H1 (cell line): ENCODE measurements around the gene DUOXA1. TPM values are rescaled to one million over a fixed set of nuclear protein-coding genes. Genes with fewer than 3 reads are reported as not detected.

ENCODE experiments used
- CTCF ChIA-PET: fragments of 300-600 bp; sonication (Branson Sonifier 250); formaldehyde crosslinking; loops from one replicate; lab custom pipeline; 2021; ENCODE audit not compliant: partially characterized antibody; lab: Charles Lee
- POLR2A ChIA-PET: fragments of 300-600 bp; sonication (Branson Sonifier 250); formaldehyde crosslinking; loops from one replicate; lab custom pipeline; 2021; ENCODE audit warnings: inconsistent platforms; ENCODE audit not compliant: partially characterized antibody; lab: Charles Lee
- DNase-seq, 2 experiments: peaks; one replicate each; pipeline versions ENCODE4 v3.0.0 to v3.0.0-alpha.2; 2010 to 2022; ENCODE audit warnings: low spot score in 2 of 2, low read depth in 1 of 2, mixed read lengths in 1 of 2
- FAIRE-seq: peaks from 2 replicates; lab custom pipeline; 2011; peaks lifted over from hg19 to GRCh38; lab: Jason Lieb, UNC
- H2AFZ ChIP-seq: 2 replicates; pipeline ENCODE4 v1.8.1; 2012; ENCODE audit warnings: low read length, inconsistent platforms
- H2AK5ac ChIP-seq: 2 replicates; pipeline ENCODE4 v1.6.1; 2013; ENCODE audit warnings: low read depth, low read length
- H2BK120ac ChIP-seq: replicated peaks from 2 replicates; pipeline ENCODE3; 2013; ENCODE audit warnings: low read depth, low read length, inconsistent platforms
- H2BK12ac ChIP-seq: 2 replicates; pipeline ENCODE4 v1.6.1; 2013; ENCODE audit warnings: low read depth, low read length
- H2BK15ac ChIP-seq: 2 replicates; pipeline ENCODE4 v1.6.1; 2013; ENCODE audit warnings: low read length
- H2BK20ac ChIP-seq: 2 replicates; pipeline ENCODE4 v1.6.1; 2013; ENCODE audit warnings: low read length
- H2BK5ac ChIP-seq: 2 replicates; pipeline ENCODE4 v1.6.1; 2013; ENCODE audit warnings: low read depth, low read length
- H3K14ac ChIP-seq: 2 replicates; pipeline ENCODE4 v1.6.1; 2013; ENCODE audit warnings: inconsistent platforms; ENCODE audit not compliant: insufficient read length
- H3K18ac ChIP-seq: 2 replicates; pipeline ENCODE4 v1.6.1; 2013; ENCODE audit warnings: low read length; ENCODE audit errors: extremely low read depth
- H3K23ac ChIP-seq: 2 replicates; pipeline ENCODE4 v1.6.1; 2013; ENCODE audit warnings: inconsistent platforms; ENCODE audit not compliant: insufficient read length
- H3K23me2 ChIP-seq: 2 replicates; pipeline ENCODE4 v1.6.1; 2013; ENCODE audit warnings: low read depth, low read length
- H3K27ac ChIP-seq: 2 replicates; pipeline ENCODE4 v1.6.1; 2011; ENCODE audit warnings: low read depth, low read length, inconsistent platforms
- H3K27me3 ChIP-seq, 4 experiments: replicated peaks in 1 of 4; 1 replicate in 1 of 4; 2 replicates in 3 of 4; pipeline versions ENCODE4 v1.6.1 to v1.8.1; 2011 to 2013; ENCODE audit warnings: low read length in 3 of 4, mild to moderate bottlenecking in 3 of 4, inconsistent platforms in 2 of 4, mixed read lengths in 2 of 4, moderate library complexity in 1 of 4; ENCODE audit not compliant: control insufficient read depth in 3 of 4, insufficient read depth in 3 of 4; ENCODE audit errors: extremely low read depth in 1 of 4
- H3K36me3 ChIP-seq, 4 experiments: 2 replicates each; pipeline versions ENCODE4 v1.6.1 to v1.8.1; 2011 to 2013; ENCODE audit warnings: mild to moderate bottlenecking in 4 of 4, low read length in 3 of 4, moderate library complexity in 2 of 4, control low read depth in 1 of 4, inconsistent platforms in 1 of 4; ENCODE audit not compliant: insufficient read depth in 4 of 4, control insufficient read depth in 2 of 4
- H3K4ac ChIP-seq: replicated peaks from 2 replicates; pipeline ENCODE3; 2013; ENCODE audit warnings: low read length, low read depth, mixed read lengths, inconsistent platforms; ENCODE audit not compliant: insufficient read length
- H3K4me1 ChIP-seq, 4 experiments: replicated peaks in 1 of 4; 1 replicate in 1 of 4; 2 replicates in 3 of 4; pipeline versions ENCODE4 v1.6.1 to v1.8.1; 2011 to 2013; ENCODE audit warnings: low read length in 3 of 4, inconsistent platforms in 2 of 4, mixed read lengths in 1 of 4; ENCODE audit not compliant: insufficient read depth in 4 of 4, control insufficient read depth in 3 of 4
- H3K4me2 ChIP-seq, 2 experiments: 2 replicates each; pipeline versions ENCODE4 v1.6.1 to v1.8.1; 2011 to 2013; ENCODE audit warnings: low read depth in 2 of 2, low read length in 2 of 2, control low read depth in 1 of 2, inconsistent platforms in 1 of 2, mild to moderate bottlenecking in 1 of 2; ENCODE audit not compliant: insufficient read depth in 1 of 2
- H3K4me3 ChIP-seq, 4 experiments: fragments of 200-600, 300-600 bp in 1 of 4; sonication (generic), shearing (Covaris generic), sonication (Bioruptor Twin) in 1 of 4; 2 replicates each; pipeline versions ENCODE4 v1.5.1 to v1.8.1; 2011 to 2016; ENCODE audit warnings: low read length in 4 of 4, low read depth in 3 of 4, control low read depth in 2 of 4, inconsistent platforms in 2 of 4, mild to moderate bottlenecking in 2 of 4, mixed read lengths in 1 of 4, moderate library complexity in 1 of 4; ENCODE audit not compliant: insufficient read depth in 2 of 4; ENCODE audit errors: extremely low read depth in 1 of 4
- H3K56ac ChIP-seq: replicated peaks from 2 replicates; pipeline ENCODE3; 2013; ENCODE audit warnings: low read depth, mild to moderate bottlenecking, mixed read lengths, low read length, inconsistent platforms; ENCODE audit not compliant: insufficient read length
- H3K79me1 ChIP-seq: 2 replicates; pipeline ENCODE4 v1.6.1; 2013; ENCODE audit warnings: low read depth, low read length, control low read depth
- H3K79me2 ChIP-seq, 2 experiments: 2 replicates each; pipeline versions ENCODE4 v1.6.1 to v1.8.1; 2012 to 2013; ENCODE audit warnings: low read length in 2 of 2, mild to moderate bottlenecking in 2 of 2, inconsistent platforms in 1 of 2; ENCODE audit not compliant: insufficient read depth in 2 of 2, control insufficient read depth in 1 of 2
- H3K9ac ChIP-seq, 4 experiments: replicated peaks in 1 of 4; 1 replicate in 1 of 4; 2 replicates in 3 of 4; pipeline versions ENCODE4 v1.6.1 to v1.8.1; 2011 to 2013; ENCODE audit warnings: low read depth in 3 of 4, low read length in 3 of 4, control low read depth in 2 of 4, mild to moderate bottlenecking in 2 of 4, moderate library complexity in 2 of 4, inconsistent platforms in 1 of 4; ENCODE audit errors: extremely low read depth in 1 of 4
- H3K9me3 ChIP-seq, 2 experiments: 2 replicates each; pipeline versions ENCODE4 v1.6.1 to v1.8.1; 2012 to 2013; ENCODE audit warnings: mild to moderate bottlenecking in 2 of 2, moderate library complexity in 2 of 2, control low read depth in 1 of 2, inconsistent platforms in 1 of 2, low read depth in 1 of 2, low read length in 1 of 2, mixed read lengths in 1 of 2; ENCODE audit not compliant: insufficient read depth in 2 of 2
- H4K20me1 ChIP-seq, 2 experiments: replicated peaks in 1 of 2; 2 replicates each; pipeline versions ENCODE3 to v1.8.1; 2011 to 2013; ENCODE audit warnings: inconsistent platforms in 2 of 2, low read length in 2 of 2, mild to moderate bottlenecking in 1 of 2; ENCODE audit not compliant: insufficient read depth in 2 of 2, control insufficient read depth in 1 of 2
- H4K5ac ChIP-seq: 2 replicates; pipeline ENCODE4 v1.6.1; 2013; ENCODE audit warnings: low read length, low read depth, mixed read lengths, inconsistent platforms; ENCODE audit not compliant: insufficient read length
- H4K8ac ChIP-seq: 2 replicates; pipeline ENCODE4 v1.8.0; 2013; ENCODE audit warnings: mild to moderate bottlenecking, moderate library complexity, low read length, inconsistent platforms; ENCODE audit not compliant: insufficient read depth; ENCODE audit errors: extremely low read depth
- H4K91ac ChIP-seq: replicated peaks from 2 replicates; pipeline ENCODE3; 2013; ENCODE audit warnings: low read length, mixed read lengths, inconsistent platforms; ENCODE audit not compliant: insufficient read length
- CBX5 ChIP-seq: fragments of 300-800, 300-1000 bp; sonication (generic); IDR thresholded peaks from 2 replicates; pipeline ENCODE4 v1.7.1; 2016; ENCODE audit warnings: antibody characterized with exemption, low read length, low read depth
- CTCF ChIP-seq, 3 experiments: IDR thresholded peaks; 1 replicate in 2 of 3; 2 replicates in 1 of 3; pipeline versions ENCODE4 v1.5.1 to v1.6.1; 2011; ENCODE audit warnings: low read length in 3 of 3, mild to moderate bottlenecking in 3 of 3, inconsistent platforms in 2 of 3, low read depth in 1 of 3, moderate library complexity in 1 of 3; ENCODE audit not compliant: insufficient read depth in 1 of 3; ENCODE audit errors: control extremely low read depth in 1 of 3
- WGBS, 2 experiments: shearing (Covaris generic) in 1 of 2; methylation state at CpG; one replicate each; pipeline versions ENCODE4 v1.1.6 to v1.1.7; 2013 to 2015; ENCODE audit warnings: low lambda C conversion rate in 2 of 2, mixed read lengths in 2 of 2, inconsistent platforms in 1 of 2, low coverage in 1 of 2, missing lambda C conversion rate in 1 of 2; ENCODE audit not compliant: insufficient replicate concordance in 2 of 2, insufficient coverage in 1 of 2, insufficient read length in 1 of 2; ENCODE audit errors: extremely low coverage in 1 of 2, missing lambda C conversion rate in 1 of 2; 5-methylcytosine and 5-hydroxymethylcytosine counted together
- polyA plus RNA-seq, 7 experiments: library from polyadenylated mRNA; depleted of rRNA in 3 of 7; stranded (reverse) in 5 of 7; unstranded in 2 of 7; fragments of >200 nt in 5 of 7; fragments of 200-250 nt in 2 of 7; gene quantifications; 1 replicate in 5 of 7; 2 replicates in 1 of 7; 4 replicates in 1 of 7; pipeline versions ENCODE4 v1.2.1 to v1.2.3, GENCODE V29; 2011 to 2013; ENCODE audit warnings: missing spikeins in 2 of 7, mixed read lengths in 2 of 7
- total RNA-seq: library from RNA; stranded (reverse); fragmentation: NEBNext Ultra II Directional; extraction: Animal tissue kit (Norgen Biotek cat#: 25700); gene quantifications from 2 replicates; pipeline ENCODE4 v1.2.1, GENCODE V29; 2021

The DUOXA1 gene
- total and polyA plus RNA-seq, 2 of the 8 experiments (the other 6 are each of a cell fraction or from before 2014, with no cell fraction given), result 0.18 TPM; not detected in 1

GRCh38 chr15:45087513-45087912 lies 42.2 kb downstream of the DUOXA1 start:
- Histone ChIP-seq H3K79me2 (no peaks in the 10 kb centered on the region), H3K27ac (no peak overlapping the region), H3K9me3 (no peaks in the 10 kb centered on the region), H3K36me3 (no peaks in the 10 kb centered on the region), H3K79me1 (no peaks in the 10 kb centered on the region), H2BK20ac (no peak overlapping the region), H3K18ac (no peak overlapping the region), H3K23ac (no peak overlapping the region), H3K56ac (no peak overlapping the region), H2BK5ac (no peak overlapping the region), H2AK5ac (no peak overlapping the region), H3K9ac (no peak overlapping the region), H3K4ac (no peak overlapping the region), H4K91ac (no peak overlapping the region), H3K27me3 (no peaks in the 10 kb centered on the region), H3K14ac (no peak overlapping the region), H4K8ac (no peak overlapping the region), H2BK12ac (no peak overlapping the region), H3K4me3 (no peak overlapping the region), H3K4me1 (no peaks in the 10 kb centered on the region), H3K23me2 (no peaks in the 10 kb centered on the region), H2AFZ (no peak overlapping the region), H2BK15ac (no peak overlapping the region), H3K4me2 (no peak overlapping the region), H4K20me1 (no peaks in the 10 kb centered on the region), H2BK120ac (no peak overlapping the region), H4K5ac (no peak overlapping the region)
- no peak for DNase-seq
- ChIA-PET CTCF (interaction anchor here (0.7 to 2.1 kb wide), 5 partner anchors 10 to 30 kb away, joined by 3 to 5 read pairs (median 4); no protein-coding TSS in a partner anchor), POLR2A (interaction anchor here (0.5 to 1.5 kb wide), 2 partner anchors 64 to 366 kb away, joined by 3 to 4 read pairs; partner anchors contain the start of gene SORD)
- no peak for FAIRE-seq
- TF ChIP-seq CTCF (IDR thresholded peaks at IDR 0.05; ENCODE audit: control extremely low read depth in 1 of 3, insufficient read depth in 1 of 3, low read depth in 1 of 3, low read length in 3 of 3) (peak in 2 of 3 experiments; percentile 9 to 37; a peak in 1 of 4 replicates), CBX5 (no peak)
- 94% methylated on average over 1 of the region's 1 CpG; no CpG with 5 or more reads in 1 of the 2 experiments for WGBS, 2 experiments
